Osteocyte (in vitro differentiated cells): ENCODE data around the gene CNOT1. TPM values are rescaled to one million over a fixed set of nuclear protein-coding genes. Genes with fewer than 3 reads are reported as not detected.
"Not testable (repeated sequence)": the region's sequence is repeated elsewhere in the genome, so short reads cannot be mapped to it uniquely, and the experiment has no call there.

Experiments
- DNase-seq: peaks from one replicate; pipeline ENCODE4 v3.0.0; 2021; ENCODE audit warnings: mixed read lengths; ENCODE audit not compliant: unreplicated experiment; ENCODE audit errors: extremely low spot score
- H3K27ac Mint-ChIP-seq: one replicate; pipeline ENCODE4 v1.8.0; 2021; ENCODE audit warnings: mild to moderate bottlenecking, mixed read lengths; ENCODE audit not compliant: unreplicated experiment
- H3K27me3 Mint-ChIP-seq: one replicate; pipeline ENCODE4 v1.8.0; 2021; ENCODE audit warnings: mixed read lengths; ENCODE audit not compliant: unreplicated experiment
- H3K36me3 Mint-ChIP-seq: one replicate; pipeline ENCODE4 v1.8.0; 2021; ENCODE audit warnings: mixed read lengths; ENCODE audit not compliant: unreplicated experiment
- H3K4me1 Mint-ChIP-seq: one replicate; pipeline ENCODE4 v1.8.0; 2021; ENCODE audit warnings: mixed read lengths; ENCODE audit not compliant: unreplicated experiment
- H3K4me3 Mint-ChIP-seq: one replicate; pipeline ENCODE4 v1.8.0; 2021; ENCODE audit warnings: mild to moderate bottlenecking, moderate library complexity, mixed read lengths; ENCODE audit not compliant: unreplicated experiment
- H3K9me3 Mint-ChIP-seq: one replicate; pipeline ENCODE4 v1.8.0; 2021; ENCODE audit warnings: mixed read lengths; ENCODE audit not compliant: unreplicated experiment
- CTCF ChIP-seq: fragments of 200-600 bp; sonication (generic); IDR thresholded peaks from 2 replicates; pipeline ENCODE4 v1.5.0; 2021; ENCODE audit warnings: antibody characterized with exemption, mild to moderate bottlenecking, moderate library complexity
- total RNA-seq: library from RNA; stranded (reverse); gene quantifications from 2 replicates; pipeline ENCODE4 v1.2.1, GENCODE V29; 2021

CNOT1 gene
- total RNA-seq, 1 donor from 2014 or later, result 122 TPM

GRCh38 chr16:58574895-58575294, 54.7 kb downstream of the CNOT1 start:
- no peak for TF ChIP-seq CTCF
- H3K27me3 Mint-ChIP-seq, result no peaks in the 10 kb centered on the region
- peaks cover 77% of the 10 kb centered on the region for H3K36me3 Mint-ChIP-seq
- no peaks in the 10 kb centered on the region for H3K4me1 Mint-ChIP-seq
- no peaks in the 10 kb centered on the region for H3K9me3 Mint-ChIP-seq
- DNase-seq, result no peak
- no peak overlapping the region for H3K4me3 Mint-ChIP-seq
- H3K27ac Mint-ChIP-seq, result no peak overlapping the region

- not testable (repeated sequence) for H3K27ac Mint-ChIP-seq, H3K4me3 Mint-ChIP-seq, H3K4me1 Mint-ChIP-seq, H3K27me3 Mint-ChIP-seq, H3K9me3 Mint-ChIP-seq, DNase-seq
- H3K36me3 Mint-ChIP-seq, result peaks cover 52% of the 10 kb centered on the region
These were observed 63.9 kb downstream of the CNOT1 start for GRCh38 chr16:58565697-58566096.

- no peak for TF ChIP-seq CTCF
- Mint-ChIP-seq H3K9me3 (no peaks in the 10 kb centered on the region), H3K27me3 (no peaks in the 10 kb centered on the region), H3K4me3 (no peak overlapping the region), H3K27ac (no peak overlapping the region), H3K36me3 (peaks cover 50% of the 10 kb centered on the region), H3K4me1 (peaks cover 6% of the 10 kb centered on the region)
- no peak for DNase-seq
These were observed 65.9 kb downstream of the CNOT1 start for GRCh38 chr16:58563775-58564174.

GRCh38 chr16:58563235-58563634, 66.4 kb downstream of the CNOT1 start:
- Mint-ChIP-seq H3K27me3 (no peaks in the 10 kb centered on the region), H3K36me3 (peaks cover 50% of the 10 kb centered on the region), H3K27ac (no peak overlapping the region), H3K4me1 (peaks cover 6% of the 10 kb centered on the region), H3K4me3 (no peak overlapping the region), H3K9me3 (no peaks in the 10 kb centered on the region)
- no peak for DNase-seq
- TF ChIP-seq CTCF, result no peak

GRCh38 chr16:58556678-58557077, 72.9 kb downstream of the CNOT1 start:
- Mint-ChIP-seq H3K4me1 (no peaks in the 10 kb centered on the region), H3K36me3 (peaks cover 41% of the 10 kb centered on the region), H3K27me3 (no peaks in the 10 kb centered on the region), H3K4me3 (no peak overlapping the region), H3K9me3 (no peaks in the 10 kb centered on the region), H3K27ac (no peak overlapping the region)
- no peak for TF ChIP-seq CTCF
- no peak for DNase-seq

- DNase-seq, result no peak
- Mint-ChIP-seq H3K36me3 (peaks cover 42% of the 10 kb centered on the region), H3K9me3 (no peaks in the 10 kb centered on the region), H3K4me3 (no peak overlapping the region), H3K27ac (no peak overlapping the region), H3K4me1 (no peaks in the 10 kb centered on the region), H3K27me3 (no peaks in the 10 kb centered on the region)
- TF ChIP-seq CTCF, result no peak
These were observed 78.1 kb downstream of the CNOT1 start for GRCh38 chr16:58551496-58551895.
